HEK293T (cell line): Measurements from ENCODE around the gene MYO5B.

Experiments used
- FOXK2 ChIP-seq: fragments of 450-650 bp; IDR thresholded peaks from 2 replicates; pipeline ENCODE4 v1.6.1; 2016; ENCODE audit warnings: mild to moderate bottlenecking
- FOXM1 ChIP-seq: fragments of 450-650 bp; IDR thresholded peaks from 2 replicates; pipeline ENCODE4 v1.6.1; 2017; ENCODE audit warnings: mild to moderate bottlenecking, borderline replicate concordance
- HDGF ChIP-seq: fragments of 450-650 bp; IDR thresholded peaks from 2 replicates; pipeline ENCODE4 v1.6.1; 2017; ENCODE audit warnings: antibody characterized with exemption, borderline replicate concordance
- L3MBTL2 ChIP-seq: fragments of 450-650 bp; conservative IDR thresholded peaks from 2 replicates; pipeline ENCODE4 v1.6.1; 2016; ENCODE audit warnings: mild to moderate bottlenecking
- TARDBP ChIP-seq: fragments of 450-650 bp; IDR thresholded peaks from 2 replicates; pipeline ENCODE4 v1.6.1; 2016

DNA sequence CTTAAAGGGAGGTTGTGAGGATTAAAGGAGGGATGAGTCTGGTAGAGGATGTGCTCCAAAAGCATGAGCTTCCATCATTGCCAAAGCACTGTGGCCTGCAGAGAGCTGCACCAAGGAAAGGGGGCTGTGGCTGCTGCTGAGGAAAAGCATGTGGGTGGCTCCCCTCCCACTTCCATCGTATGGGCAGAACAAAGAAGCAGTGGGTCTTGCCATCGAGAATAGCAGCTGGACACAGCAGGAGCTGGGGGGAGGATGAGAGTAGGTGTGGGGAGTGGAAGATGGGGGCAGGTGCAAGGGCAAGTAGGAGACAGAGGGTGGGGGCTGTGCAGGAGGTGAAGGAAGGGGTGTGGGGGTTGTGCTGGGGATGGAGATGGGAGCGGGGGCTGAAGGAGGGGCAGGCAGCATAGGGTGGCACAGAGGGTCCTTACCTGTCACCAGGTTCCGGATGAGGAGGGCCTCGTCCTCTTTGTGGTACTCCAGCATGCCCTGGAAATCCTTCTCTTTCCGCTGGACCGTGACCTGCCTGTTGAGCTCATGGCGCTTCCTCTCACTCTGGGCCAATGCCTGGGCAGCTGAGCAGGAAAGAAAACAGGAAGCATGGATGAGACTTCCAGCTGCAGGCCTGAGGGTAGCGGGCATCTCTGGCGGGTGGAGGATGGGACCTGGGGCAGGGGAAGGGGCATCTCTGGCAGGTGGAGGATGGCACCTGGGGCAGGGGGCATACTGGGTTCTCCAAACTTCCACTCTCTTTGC is 348.1 kb downstream of the MYO5B start:
- TF ChIP-seq FOXM1 (no peak), FOXK2 (no peak), HDGF (no peak), L3MBTL2 (no peak), TARDBP (no peak)
